AG04449 (cell line): ENCODE measurements around the gene UBAP1L.

Source experiments
- CTCF ChIA-PET: fragments of 350-600 bp; formaldehyde crosslinking; extraction: SDS; loops from one replicate; lab custom pipeline; 2021; ENCODE audit warnings: antibody characterized with exemption; lab: Yijun Ruan, JAX
- POLR2A ChIA-PET: fragments of 400-600, 350-600 bp; formaldehyde crosslinking; extraction: SDS; loops from one replicate; lab custom pipeline; 2020; ENCODE audit warnings: antibody characterized with exemption, inconsistent platforms; lab: Yijun Ruan, JAX
- DNase-seq: peaks from one replicate; pipeline ENCODE4 v3.0.0-alpha.2; 2010; ENCODE audit warnings: low read depth, low spot score
- H3K4me3 ChIP-seq: 2 replicates; pipeline ENCODE4 v1.5.1; 2011; ENCODE audit warnings: low read depth, mild to moderate bottlenecking, control low read depth, low read length
- CTCF ChIP-seq: IDR thresholded peaks from one replicate; pipeline ENCODE4 v1.5.1; 2011; ENCODE audit warnings: mild to moderate bottlenecking, moderate library complexity, low read length, control low read depth, inconsistent platforms; ENCODE audit not compliant: insufficient read depth; ENCODE audit errors: missing control alignments

Gene UBAP1L

GRCh38 chr15:65087411-65087810 lies 27.6 kb downstream of the UBAP1L start:
- POLR2A ChIA-PET = interaction anchor here (0.8 kb wide), 1 partner anchor 263 kb away, joined by 3 read pairs; no protein-coding TSS in a partner anchor
- CTCF ChIA-PET = interaction anchor here (1.0 to 14.3 kb wide), 9 partner anchors 9 to 54 kb away, joined by 3 to 117 read pairs (median 6); partner anchors contain the start of genes KBTBD13 and UBAP1L
- H3K4me3 ChIP-seq = no peak overlapping the region
- TF ChIP-seq CTCF = no peak
- DNase-seq = no peak

- POLR2A ChIA-PET = interaction anchor here (0.8 kb wide), 1 partner anchor 263 kb away, joined by 3 read pairs; no protein-coding TSS in a partner anchor
- peak; percentile 31 for TF ChIP-seq CTCF
- DNase-seq = no peak
- CTCF ChIA-PET = interaction anchor here (0.9 to 14.3 kb wide), 11 partner anchors 9 to 53 kb away, joined by 3 to 117 read pairs (median 5); partner anchors contain the start of genes KBTBD13 and UBAP1L
- no peak overlapping the region for H3K4me3 ChIP-seq
These were observed 28.3 kb downstream of the UBAP1L start for GRCh38 chr15:65086680-65087111.

GRCh38 chr15:65085990-65086679 lies 28.9 kb downstream of the UBAP1L start:
- DNase-seq = no peak
- POLR2A ChIA-PET = no interaction called here
- CTCF ChIA-PET = interaction anchor here (0.9 to 14.3 kb wide), 14 partner anchors 8 to 52 kb away, joined by 3 to 338 read pairs (median 16); partner anchors contain the start of gene KBTBD13
- TF ChIP-seq CTCF = peak; percentile 55
- H3K4me3 ChIP-seq = no peak overlapping the region

GRCh38 chr15:65085207-65085753 lies 29.7 kb downstream of the UBAP1L start:
- TF ChIP-seq CTCF = no peak
- ChIA-PET CTCF (interaction anchor here (0.7 to 14.3 kb wide), 12 partner anchors 8 to 292 kb away, joined by 3 to 338 read pairs (median 22); partner anchors contain the start of genes KBTBD13 and SLC51B), POLR2A (no interaction called here)
- DNase-seq = no peak
- H3K4me3 ChIP-seq = no peak overlapping the region

GRCh38 chr15:65084500-65085206 lies 30.3 kb downstream of the UBAP1L start:
- CTCF ChIA-PET = interaction anchor here (0.8 to 14.3 kb wide), 8 partner anchors 9 to 356 kb away, joined by 3 to 338 read pairs (median 47); partner anchors contain the start of gene SLC51B
- H3K4me3 ChIP-seq = no peak overlapping the region
- POLR2A ChIA-PET = no interaction called here
- no peak for TF ChIP-seq CTCF
- DNase-seq = no peak
